B cell (primary cell): ENCODE results near the gene TUBB2A.
"Not testable (repeated sequence)": the region's sequence is repeated elsewhere in the genome, so short reads cannot be mapped to it uniquely, and the experiment has no call there.

ENCODE experiments used
- CTCF ChIP-seq: fragments of 200-600 bp; IDR thresholded peaks from one replicate; pipeline ENCODE4 v1.8.0; 2022; ENCODE audit warnings: antibody characterized with exemption, mild to moderate bottlenecking
- EZH2 ChIP-seq: IDR thresholded peaks from 2 replicates; pipeline ENCODE4 v1.6.1; 2012; ENCODE audit warnings: borderline replicate concordance, low read depth, mild to moderate bottlenecking, moderate library complexity, low read length; ENCODE audit not compliant: insufficient read depth, poor library complexity, severe bottlenecking

DNA sequence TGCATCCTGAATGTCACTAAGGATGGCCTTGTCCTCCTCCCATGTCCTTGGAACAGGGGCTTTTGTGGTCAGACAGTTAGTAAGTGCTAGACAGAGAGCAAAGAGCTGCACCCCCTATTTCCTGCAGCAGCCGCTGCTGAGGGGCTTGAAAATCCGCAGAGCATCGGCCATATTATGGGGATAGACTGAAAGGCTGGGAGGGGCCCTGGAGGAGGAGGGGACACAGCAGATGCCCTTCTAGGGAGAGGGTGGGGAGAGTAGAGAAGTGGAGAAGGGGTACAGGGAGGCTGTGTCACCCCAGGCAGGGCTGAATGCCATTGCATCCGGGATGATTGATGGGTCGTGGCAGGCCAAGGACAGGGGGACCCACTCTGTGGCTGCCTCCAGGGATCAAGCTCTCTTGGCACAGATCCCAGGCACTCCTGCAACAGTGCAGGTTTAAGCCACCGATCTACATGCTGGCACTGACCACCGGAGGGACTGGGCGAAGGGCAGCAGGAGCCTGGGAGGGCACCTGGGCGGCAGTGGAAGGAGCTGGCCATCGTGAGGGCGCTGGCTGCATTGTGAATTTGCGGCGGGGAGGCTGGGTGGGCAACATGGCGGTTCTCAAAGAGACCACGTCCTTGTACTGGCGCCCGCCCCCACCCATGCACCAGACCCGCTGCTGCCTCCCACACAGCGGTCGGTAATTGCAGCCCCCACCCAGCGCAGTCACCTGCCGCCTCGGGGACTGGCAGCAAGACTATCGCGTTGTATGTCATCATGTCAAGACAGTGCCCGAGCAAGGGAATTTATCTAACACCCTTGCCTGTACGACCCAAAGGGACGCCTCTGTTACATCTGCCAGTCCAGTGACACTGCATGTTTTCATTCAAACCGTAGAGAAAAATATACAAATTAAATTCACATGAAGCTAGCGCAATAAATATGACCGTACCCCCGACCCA, 887 bp downstream of the TUBB2A start:
- not testable (repeated sequence) for TF ChIP-seq CTCF, EZH2
